HK-2 (cell line): ENCODE data around the gene DHX36.

Experiments used
- DNase-seq: peaks from one replicate; pipeline ENCODE4 v3.0.0-alpha.2; 2018; ENCODE audit not compliant: unreplicated experiment

The DHX36 gene

DNA sequence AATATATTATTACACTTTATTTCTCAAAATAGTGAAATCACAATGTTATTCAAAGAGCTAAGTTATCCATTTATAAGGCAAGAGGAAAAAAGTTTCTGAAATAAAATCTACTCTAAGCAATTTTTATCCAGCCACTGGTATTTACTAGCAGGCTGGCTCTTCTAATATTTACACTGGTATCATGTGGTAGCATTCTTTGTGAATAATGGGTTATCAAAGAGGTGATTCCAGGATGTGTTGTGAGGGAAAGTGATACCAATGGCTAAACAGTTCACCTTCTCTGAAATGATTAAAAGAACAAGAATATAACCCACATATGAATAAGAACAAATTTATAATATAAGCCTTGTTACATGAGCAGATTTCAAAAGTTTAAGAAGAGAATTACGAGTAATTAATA is 44.1 kb downstream of the DHX36 start:
- no peak for DNase-seq

DNA sequence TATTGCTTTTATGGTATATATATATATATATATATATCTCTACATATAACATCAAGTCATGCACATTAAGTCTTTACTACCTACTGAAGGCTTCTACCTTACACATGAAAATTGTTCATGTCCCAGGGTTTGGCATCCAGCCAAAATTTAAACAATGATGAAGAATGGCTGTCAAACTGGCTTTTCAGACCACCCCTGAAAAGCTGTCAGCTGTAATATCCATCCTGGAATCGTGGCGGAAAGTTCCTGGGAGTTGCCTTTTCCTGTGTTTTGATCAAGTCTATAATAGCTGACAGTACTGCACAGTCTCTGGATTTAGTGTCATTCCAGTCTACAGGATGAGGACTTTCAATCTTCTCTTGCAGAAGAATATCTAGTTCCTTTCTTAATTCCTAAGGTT is 48.3 kb downstream of the DHX36 start:
- DNase-seq = no peak

DNA sequence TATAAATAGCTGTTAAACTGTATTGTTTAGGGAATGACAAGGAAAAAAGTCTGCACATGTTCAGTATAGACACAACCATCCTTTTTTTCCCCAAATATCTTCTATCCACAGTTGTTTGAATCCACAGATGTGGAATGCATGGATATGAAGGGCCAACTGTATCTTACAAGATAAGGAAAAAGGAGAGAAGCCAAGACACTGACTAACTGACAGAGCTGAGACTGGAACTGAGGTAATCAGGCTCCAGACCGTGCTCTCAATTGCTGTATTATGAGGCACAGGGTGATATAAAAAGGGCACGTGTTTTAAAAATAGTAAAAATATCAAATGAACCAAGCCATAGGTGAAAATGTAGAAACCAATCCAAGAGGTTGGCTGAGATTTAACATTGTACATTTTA is 49.0 kb downstream of the DHX36 start:
- DNase-seq = no peak

DNA sequence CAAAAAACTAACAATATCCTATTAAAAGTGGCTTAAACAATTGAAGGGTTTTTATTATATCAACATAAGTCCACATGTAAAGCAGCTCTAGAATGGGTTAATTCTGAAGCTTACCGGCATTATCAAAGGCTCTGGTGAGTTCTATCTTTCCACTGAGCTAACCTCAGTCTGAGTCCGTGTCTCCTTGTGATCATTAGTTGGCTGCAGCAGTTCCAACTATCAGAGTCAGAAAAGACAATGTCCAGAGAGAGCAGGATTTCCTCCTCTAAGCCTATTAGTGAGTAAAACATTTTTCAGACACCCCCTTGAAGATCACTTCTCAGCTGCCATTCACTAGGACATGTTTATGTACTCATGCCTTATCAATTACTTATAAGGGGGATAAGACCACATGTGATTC is 49.9 kb downstream of the DHX36 start:
- DNase-seq = no peak

DNA sequence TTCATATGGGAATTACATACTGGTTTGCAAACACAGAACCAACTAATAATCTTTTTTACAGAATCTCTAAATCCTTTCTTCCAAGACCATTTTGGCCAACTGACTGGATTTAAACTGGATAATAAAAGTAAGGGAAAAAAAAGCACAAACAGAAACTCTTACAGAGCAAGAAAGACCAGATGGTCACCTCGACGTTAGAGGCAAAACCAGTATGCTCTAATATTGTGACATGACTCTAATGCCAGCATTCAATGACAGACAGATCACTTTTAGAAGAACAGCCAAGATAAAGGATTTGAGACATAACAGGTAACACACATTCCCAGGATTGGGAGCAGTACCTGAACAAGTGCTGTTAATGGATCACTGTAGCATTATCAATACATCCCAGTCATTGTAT is 50.9 kb downstream of the DHX36 start:
- no peak for DNase-seq

DNA sequence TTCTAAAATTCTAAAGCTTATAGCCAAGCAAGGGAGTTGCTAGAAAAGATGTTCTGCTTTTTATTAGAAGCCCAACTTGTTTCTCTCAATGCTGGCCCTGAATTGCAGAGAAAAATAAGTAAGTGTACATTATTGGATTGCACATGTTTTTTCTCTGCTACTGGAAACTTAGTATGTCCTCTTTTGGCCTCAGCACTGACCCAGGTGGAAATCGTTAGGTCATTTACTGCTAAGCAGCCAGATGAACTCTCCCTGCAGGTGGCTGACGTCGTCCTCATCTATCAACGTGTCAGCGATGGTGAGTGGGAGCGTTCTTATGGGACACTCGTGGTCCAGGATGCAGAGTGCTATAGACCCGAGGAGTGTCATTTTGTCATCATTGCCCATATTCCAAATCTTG is 69.8 kb downstream of the DHX36 start:
- no peak for DNase-seq

DNA sequence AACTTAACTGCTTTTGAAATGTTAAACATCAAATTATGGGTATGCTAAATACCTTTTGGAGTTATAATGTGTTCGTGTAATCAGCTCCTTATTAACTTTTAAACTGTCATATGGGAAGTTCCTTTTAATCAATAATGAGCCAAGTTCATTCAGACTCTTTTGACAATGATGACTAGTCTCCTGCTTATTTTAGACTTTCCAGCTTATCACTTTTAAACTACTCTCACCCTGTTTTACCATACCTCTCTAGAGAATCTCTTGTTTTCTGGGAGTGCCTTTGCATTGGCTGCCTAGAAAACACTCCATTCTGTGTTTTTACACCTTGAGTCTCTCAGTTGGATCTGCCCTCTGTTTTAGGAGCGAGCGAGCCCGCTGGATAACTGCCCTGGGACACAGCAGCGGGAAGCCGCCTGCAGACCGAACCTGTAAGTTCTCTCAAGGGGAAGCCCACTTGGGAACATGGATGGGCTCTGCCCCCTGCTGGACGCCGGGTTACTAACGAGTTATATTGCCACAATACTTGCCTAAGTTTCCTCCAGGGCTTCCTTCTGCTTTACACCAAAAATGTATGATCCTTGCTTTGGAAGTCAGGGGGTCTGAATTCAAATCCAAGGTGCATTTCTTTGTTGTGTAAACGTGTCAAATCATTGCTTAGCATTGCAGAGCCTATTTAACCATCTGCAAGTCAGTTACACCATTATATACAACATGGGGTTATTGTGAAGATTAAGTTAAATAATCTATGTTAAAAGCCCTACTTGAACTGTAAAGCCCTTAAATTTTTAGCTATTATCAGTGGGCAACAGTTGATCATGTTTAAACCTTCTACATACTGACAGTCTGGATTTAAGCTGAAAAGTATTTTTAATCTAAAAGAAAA is 71.3 kb downstream of the DHX36 start:
- DNase-seq = peak; percentile 78

DNA sequence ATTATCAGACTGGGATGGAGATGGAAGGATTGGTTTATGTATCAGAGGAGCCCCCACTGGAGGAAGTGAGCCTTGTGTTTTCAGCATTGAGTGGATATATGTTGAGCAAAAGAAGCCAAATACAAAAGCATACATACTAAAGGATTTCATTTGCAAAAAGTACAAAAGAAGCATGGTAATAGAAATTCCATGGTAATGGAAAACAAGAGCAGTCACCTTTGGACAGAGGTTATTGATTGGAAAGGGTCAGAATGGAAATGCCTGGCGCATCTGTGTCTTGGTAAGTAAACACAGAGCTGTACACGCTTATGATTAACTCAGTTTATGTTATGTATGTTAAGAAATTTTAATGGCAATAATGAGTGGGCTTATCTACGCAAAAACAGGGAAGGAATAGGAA is 72.7 kb downstream of the DHX36 start:
- DNase-seq = no peak

DNA sequence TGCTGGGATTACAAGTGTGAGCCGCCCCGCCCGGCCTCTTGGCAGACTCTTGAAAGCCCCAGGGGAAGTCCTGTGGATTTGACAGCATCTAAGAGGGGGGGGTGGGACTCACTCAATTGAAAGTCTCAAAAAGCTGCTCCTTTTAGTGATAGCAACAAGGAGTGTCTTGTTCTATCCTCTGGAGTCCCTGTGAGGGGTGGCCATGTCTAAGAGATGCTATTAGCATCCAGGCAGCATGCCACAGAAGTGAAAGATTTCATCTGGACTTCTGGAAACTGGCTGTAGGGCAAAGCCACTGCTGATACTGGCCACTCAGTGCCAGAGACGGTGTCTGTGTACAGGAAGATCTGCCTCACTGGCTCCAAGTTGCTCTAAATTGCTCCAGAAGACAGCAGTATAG is 74.0 kb downstream of the DHX36 start:
- DNase-seq = no peak

DNA sequence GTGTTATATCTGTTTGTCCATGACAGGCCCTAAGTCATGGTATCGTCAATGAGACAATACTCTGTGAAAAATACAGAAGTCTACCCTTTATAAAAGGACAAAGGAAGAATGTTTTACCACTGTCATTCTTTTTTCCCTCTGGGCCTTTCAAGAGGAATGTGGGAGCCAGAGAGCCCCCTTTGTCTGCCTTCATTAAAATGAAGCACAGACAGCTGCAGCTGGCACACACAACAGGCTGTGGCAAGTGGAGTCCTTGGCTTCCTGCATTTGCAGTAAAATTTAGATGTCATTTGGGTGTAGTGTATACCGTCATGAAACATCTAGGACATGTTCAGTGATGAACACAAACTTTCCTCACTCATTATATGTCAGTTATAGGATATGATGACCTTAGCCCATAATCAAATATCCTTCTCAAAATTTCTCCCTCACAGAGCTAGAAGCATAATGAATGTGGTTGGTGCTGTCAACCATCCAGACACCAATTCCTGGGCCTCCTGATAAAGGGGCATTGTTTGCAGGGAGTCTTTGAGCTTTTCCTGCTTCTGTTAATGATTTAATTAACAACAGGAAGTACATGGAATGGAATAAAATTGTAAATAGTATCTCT is 76.4 kb downstream of the DHX36 start:
- DNase-seq = no peak

DNA sequence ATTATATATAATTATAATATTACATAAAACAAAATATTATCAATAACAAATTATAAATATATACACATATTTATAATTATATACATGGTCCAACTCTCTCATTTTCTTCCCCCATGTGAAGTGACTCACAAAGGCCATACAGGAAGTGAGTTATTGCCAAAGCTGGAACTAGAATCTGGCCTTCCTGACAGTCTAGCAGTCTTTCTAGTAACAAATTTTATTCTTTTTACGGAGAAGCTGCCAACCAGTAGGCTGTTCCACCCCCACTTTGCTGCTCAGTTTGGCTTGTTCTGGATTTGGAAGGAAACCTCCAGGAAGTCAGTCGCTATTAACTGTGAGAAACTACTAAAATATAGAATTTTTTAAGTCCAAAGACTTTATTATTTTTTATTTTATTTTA is 79.6 kb downstream of the DHX36 start:
- no peak for DNase-seq

DNA sequence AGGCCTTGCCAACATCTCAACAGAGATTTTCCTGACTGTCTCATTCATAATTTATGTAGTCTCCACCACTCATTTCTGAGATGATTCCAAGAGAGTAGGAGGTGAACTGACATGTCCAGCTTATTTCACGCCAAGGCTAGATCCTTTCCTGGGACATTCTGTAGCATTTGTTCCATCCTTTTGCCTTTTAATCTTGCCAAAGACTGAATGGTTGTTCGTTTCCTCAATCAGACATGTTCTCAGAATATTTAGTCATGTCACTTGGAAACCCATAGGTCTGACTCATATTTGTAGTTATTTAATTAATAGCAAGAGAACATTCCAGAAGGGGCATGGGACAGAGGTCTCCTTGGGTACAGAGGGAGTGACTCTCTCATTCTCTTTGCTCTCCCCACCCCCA is 80.9 kb downstream of the DHX36 start:
- DNase-seq = no peak

DNA sequence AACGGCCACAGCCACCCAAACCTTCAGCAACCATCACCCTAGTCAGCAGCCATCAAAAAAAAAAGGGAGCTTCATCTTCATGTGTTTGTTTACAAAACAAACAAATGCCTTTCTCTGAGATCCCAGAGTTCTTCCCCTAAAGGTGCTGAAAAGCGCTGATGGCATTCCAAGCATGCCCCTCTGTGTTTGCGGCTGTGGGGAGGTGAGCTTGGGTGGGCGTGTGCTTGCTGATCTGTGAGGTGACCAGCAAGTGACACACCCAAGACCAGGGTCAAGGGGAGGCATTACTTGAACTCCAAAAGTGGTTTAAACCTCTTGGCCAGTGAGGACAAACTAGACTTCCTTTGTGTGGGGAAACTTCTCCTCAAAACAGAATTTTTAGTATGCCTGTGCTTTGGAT is 81.5 kb downstream of the DHX36 start:
- DNase-seq = no peak

DNA sequence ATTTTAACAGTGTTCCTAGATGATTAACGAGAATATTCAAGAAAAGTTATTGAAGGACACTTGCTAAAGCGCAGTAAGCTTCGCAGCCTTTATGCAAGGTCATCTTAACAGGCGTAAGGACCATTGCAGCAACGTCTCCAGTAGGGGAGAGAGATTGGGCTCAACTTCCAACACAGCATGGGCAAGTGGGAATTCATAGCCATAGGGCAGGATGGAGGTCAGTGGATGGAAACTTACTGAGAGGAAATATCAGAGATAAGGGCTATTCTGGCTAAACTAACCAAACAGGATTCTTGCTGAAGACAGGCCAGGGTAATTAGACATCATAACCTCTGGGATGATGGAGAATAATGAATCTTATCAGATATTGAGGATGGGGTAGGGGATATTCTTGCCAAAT is 82.8 kb downstream of the DHX36 start:
- no peak for DNase-seq

DNA sequence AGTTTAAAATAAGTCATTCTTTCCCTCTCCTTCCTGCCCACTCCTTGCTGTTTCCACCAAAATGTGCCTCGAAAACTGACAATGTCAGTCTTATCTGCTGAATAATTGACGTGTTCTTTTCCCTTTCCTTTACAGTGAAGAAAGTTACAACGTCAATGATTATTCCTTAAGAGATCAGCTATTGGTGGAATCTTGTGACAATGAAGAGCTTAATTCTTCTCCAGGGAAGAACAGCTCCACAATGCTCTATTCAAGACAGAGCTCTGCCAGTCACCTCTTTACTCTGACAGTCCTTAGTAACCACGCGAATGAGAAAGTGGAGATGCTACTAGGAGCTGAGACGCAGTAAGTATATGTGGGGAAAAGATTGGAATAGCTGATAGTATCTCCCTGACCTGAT is 84.1 kb downstream of the DHX36 start:
- DNase-seq = no peak

DNA sequence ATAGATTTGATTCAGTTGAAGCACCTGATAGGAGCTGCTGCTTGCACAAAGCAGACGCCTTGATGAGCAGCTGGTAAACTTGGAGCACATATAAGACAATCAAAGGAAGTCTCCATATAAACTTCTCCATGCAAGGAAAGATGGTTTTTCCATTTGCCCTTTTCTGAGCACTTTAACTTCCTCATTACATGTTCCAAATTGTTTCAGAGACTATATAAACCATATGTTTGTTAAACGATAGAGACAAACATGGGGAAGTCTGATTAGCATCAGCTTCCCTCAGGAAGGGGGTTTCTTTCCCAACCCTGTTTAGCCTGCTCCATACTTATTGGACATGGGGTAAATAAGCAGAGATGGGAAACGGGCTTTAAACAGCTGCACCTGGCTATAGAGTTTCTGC is 88.0 kb downstream of the DHX36 start:
- DNase-seq = no peak

DNA sequence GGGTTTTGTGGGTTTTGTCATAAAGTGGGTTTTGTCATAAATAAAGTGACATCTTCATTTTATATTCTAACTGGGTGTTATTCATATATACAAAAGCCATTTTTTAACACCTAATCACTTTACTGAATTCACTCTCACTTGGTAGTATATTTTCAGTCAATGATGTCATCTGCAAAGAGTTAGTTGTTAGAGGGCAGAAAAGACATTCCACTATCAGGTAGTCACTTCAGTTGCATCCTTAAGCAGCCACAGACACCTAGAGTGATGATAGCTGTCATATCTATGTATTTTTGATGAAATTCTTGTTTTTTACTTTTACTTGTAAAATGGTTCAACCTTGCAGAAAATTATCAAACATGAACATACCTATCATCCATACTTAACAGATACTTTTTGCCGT is 89.0 kb downstream of the DHX36 start:
- DNase-seq = no peak

DNA sequence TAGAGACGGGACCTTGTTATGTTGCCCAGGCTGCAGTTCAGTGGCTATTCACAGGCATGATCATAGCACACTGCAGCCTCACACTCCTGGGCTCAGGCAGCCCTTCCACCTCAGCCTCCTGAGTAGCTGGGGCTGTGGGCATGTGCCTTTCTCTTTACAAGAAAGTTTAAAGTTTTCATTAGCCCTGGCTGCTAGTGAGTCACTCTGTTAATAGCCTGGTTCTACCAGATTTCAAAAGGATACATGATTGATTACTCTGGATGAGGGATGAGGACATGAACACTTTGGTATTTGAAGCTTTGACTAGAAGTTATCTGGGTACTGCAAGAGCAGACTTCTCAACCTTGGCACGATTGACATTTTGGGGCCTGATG is 95.1 kb downstream of the DHX36 start:
- no peak for DNase-seq

DNA sequence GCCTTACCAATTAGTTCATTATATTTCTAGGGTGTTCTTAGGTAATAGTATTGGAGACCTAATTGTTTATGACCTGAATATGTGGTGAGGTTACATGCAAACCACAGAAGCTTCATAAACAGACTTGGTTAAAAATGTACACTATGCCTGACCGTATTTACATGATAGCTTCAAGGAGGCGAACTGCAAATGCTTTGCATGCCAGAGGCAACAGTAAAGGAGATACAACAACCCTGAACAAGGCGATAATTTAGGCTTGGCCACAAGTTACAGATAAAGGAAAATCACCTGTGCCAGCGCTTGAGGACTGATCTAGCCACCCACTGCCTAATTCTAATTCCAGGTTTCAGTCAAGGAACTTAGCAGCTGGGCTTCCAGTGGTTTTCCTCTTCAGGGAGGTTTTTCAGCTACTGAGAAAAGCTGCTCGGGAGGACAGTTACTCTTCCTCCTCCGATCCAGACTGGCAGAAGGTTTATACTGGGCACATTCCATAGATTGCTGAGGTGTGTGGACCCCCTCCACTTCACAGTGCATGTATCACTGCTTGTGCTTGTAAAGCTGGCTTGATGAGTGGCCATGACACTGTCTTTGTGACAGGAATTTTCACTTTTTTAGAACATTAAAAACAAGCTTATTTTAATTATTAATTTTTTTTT is 95.6 kb downstream of the DHX36 start:
- no peak for DNase-seq

DNA sequence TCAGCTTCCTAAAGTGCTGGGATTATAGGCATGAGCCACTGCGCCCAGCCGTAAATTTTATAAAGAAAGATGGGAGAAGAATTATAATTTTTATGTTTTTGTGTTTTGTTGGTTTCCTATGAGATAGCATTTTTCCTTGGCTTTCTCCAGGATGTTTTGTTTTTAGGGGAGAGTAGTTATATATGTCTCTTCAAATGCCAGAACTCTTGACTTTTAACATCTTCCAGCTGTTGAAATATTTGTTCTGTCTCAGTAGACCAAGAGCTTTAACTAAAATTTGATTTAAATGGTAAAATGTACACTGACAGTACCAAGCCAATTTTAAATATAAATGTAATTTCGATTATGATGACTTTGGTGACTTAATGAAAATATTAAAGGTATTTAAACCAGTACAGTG is 96.8 kb downstream of the DHX36 start:
- DNase-seq = no peak

DNA sequence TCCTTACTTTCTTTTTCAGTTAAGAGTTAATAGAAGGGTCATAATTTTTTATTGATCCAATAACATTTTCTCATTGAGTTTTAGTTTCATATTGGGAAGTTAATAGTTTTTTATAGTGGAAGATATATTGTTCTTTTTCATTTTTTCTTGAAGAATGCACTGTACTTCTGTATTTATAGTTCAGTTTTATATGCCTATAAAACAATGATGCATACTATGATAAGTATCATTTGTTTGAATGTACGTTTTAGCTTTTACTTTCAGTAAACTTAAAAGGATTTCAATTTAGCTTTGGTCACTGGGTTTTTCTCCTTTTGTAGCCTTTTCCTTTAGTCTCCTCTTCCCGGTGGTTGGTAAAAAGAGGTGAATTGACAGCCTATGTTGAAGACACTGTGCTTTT is 98.8 kb downstream of the DHX36 start:
- DNase-seq = no peak

DNA sequence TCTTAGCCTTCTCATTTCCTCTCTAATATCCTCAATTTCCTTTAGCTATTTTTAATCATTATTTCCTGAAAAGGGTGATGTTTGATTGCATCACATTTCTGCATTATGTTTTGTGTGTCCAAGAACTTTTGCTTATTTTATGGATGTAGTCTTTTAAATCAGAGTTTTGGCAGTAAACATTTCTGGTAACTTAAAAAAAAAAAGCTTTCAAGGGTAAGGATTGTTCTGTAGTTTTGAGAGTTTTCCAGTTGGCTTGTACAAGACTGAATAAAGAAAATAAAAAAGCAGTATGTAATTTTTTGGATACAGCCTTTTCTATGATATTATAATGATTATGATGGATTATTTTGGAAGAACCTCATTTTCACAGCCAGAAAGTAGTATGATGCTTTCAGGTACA is 99.4 kb downstream of the DHX36 start:
- DNase-seq = no peak

DNA sequence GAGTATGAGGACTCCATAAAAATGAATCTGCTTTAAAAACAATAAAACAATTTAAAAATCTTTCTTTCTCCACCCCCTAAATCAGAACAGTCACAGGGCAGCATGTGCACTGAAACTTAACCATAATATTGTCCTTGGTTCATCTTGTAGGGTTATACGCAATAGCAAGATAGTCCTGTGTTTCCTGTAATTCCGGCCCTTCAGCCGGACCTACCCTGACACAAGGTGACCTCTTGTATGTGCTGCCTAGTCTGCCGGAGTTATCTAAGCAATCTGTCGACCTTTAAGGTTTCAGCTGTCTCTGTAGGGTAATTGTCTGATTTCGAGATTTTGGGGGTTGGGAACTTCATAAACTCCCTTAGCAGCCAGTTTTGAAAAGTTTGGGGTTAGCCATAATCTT is 99.9 kb downstream of the DHX36 start:
- no peak for DNase-seq
